Motor neuron (in vitro differentiated cells): ENCODE results near the gene WWTR1. TPM values are rescaled to one million over a fixed set of nuclear protein-coding genes. Genes with fewer than 3 reads are reported as not detected.

ENCODE experiments used
- ATAC-seq, 8 experiments: fragments of 200-7000 bp; cut with Tn5 transposase; replicated peaks in 6 of 8; 2 replicates each; pipeline ENCODE4 v1.8.0; 2021; ENCODE audit warnings: mild to moderate bottlenecking in 8 of 8, moderate library complexity in 8 of 8
- H3K27ac ChIP-seq, 2 donors: fragments of 250-450 bp; sonication (Bioruptor Pico); 2 replicates each; pipeline ENCODE4 v1.9.0; 2021; ENCODE audit warnings: antibody characterized with exemption in 2 of 2, mild to moderate bottlenecking in 2 of 2, moderate library complexity in 1 of 2
- H3K4me1 ChIP-seq, 2 donors: fragments of 250-450 bp; sonication (Bioruptor Pico); replicated peaks in 1 of 2; 2 replicates each; pipeline ENCODE4 v1.6.1; 2021; ENCODE audit warnings: antibody characterized with exemption in 2 of 2, mild to moderate bottlenecking in 2 of 2, moderate library complexity in 1 of 2
- H3K4me3 ChIP-seq, 5 donors: fragments of 250-450 bp; sonication (Bioruptor Pico); 2 replicates each; pipeline ENCODE4 v1.9.0; 2021; ENCODE audit warnings: antibody characterized with exemption in 5 of 5, mild to moderate bottlenecking in 5 of 5, moderate library complexity in 4 of 5
- WGBS, 10 experiments: fragments of 450-650 bp; shearing (Covaris generic); methylation state at CpG; one replicate each; pipeline ENCODE4 v1.0.0; 2022; 5-methylcytosine and 5-hydroxymethylcytosine counted together
- in situ Hi-C, 9 experiments: fragments of 400-800 bp; cut with MboI; loops; one replicate each; pipeline ENCODE4 v1.15.0; 2021; ENCODE audit warnings: low sequenced_read_pairs in 9 of 9, low pct_unique_long_range_greater_than_20kb in 2 of 9; ENCODE audit not compliant: unreplicated experiment in 9 of 9
- total RNA-seq, 8 experiments: library from RNA; unstranded; fragments of 300-600 nt; gene quantifications; 2 replicates each; pipeline versions ENCODE4 v1.2.3 to v1.2.4, GENCODE V29; 2022

The WWTR1 gene
- total RNA-seq, 8 experiments from 2014 or later, result 3.1 to 267 (median 29.7) TPM

GRCh38 chr3:149497966-149498670, 159.7 kb downstream of the WWTR1 start:
- 38 to 86% (median 62%) methylated on average over 1 to 4 of the region's 4 CpGs; no CpG with 5 or more reads in 2 of the 10 experiments for WGBS, 10 experiments
- Histone ChIP-seq H3K4me1 (no peaks in the 10 kb centered on the region), H3K27ac (no peak overlapping the region), H3K4me3 (no peak overlapping the region)
- in situ Hi-C loops, result loop anchor here in 2 of 9 experiments (25.0 kb wide), 2 partner anchors 111 to 536 kb away; partner anchors contain the start of gene TM4SF1 (in 1 of the 2)
- ATAC-seq, result no peak

- Histone ChIP-seq H3K27ac (no peak overlapping the region), H3K4me1 (no peaks in the 10 kb centered on the region), H3K4me3 (no peak overlapping the region)
- 67 to 100% (median 88%) methylated on average over 1 to 4 of the region's 4 CpGs; no CpG with 5 or more reads in 2 of the 10 experiments for WGBS, 10 experiments
- no peak for ATAC-seq
- in situ Hi-C loops, result loop anchor here in 2 of 9 experiments (25.0 kb wide), 2 partner anchors 110 to 535 kb away; partner anchors contain the start of gene TM4SF1 (in 1 of the 2)
Measured at GRCh38 chr3:149496891-149497290, 160.9 kb downstream of the WWTR1 start.

- H3K4me3 ChIP-seq, result no peak overlapping the region
- no peak overlapping the region for H3K27ac ChIP-seq
- H3K4me1 ChIP-seq, result no peaks in the 10 kb centered on the region
- in situ Hi-C loops, result loop anchor here in 2 of 9 experiments (25.0 kb wide), 2 partner anchors 108 to 533 kb away; partner anchors contain the start of gene TM4SF1 (in 1 of the 2)
- no peak for ATAC-seq
- WGBS, 10 experiments, result 0 to 100% (median 91%) methylated on average over 1 to 6 of the region's 6 CpGs
Measured at GRCh38 chr3:149495581-149496125, 162.2 kb downstream of the WWTR1 start.

GRCh38 chr3:149494759-149495580, 162.9 kb downstream of the WWTR1 start:
- WGBS, 10 experiments, result 52 to 100% (median 88%) methylated on average over 1 to 6 of the region's 6 CpGs
- Histone ChIP-seq H3K4me1 (no peaks in the 10 kb centered on the region), H3K4me3 (no peak overlapping the region), H3K27ac (no peak overlapping the region)
- in situ Hi-C loops, result loop anchor here in 2 of 9 experiments (25.0 kb wide), 2 partner anchors 108 to 533 kb away; partner anchors contain the start of gene TM4SF1 (in 1 of the 2)
- ATAC-seq, result peak in 3 of 8 experiments; percentile 46 to 58 (median 49)

GRCh38 chr3:149494022-149494758, 163.6 kb downstream of the WWTR1 start:
- H3K4me1 ChIP-seq, result no peaks in the 10 kb centered on the region
- H3K27ac ChIP-seq, result no peak overlapping the region
- 27 to 92% (median 53%) methylated on average over 2 to 9 of the region's 11 CpGs for WGBS, 10 experiments
- in situ Hi-C loops, result loop anchor here in 2 of 9 experiments (25.0 kb wide), 2 partner anchors 107 to 532 kb away; partner anchors contain the start of gene TM4SF1 (in 1 of the 2)
- no peak overlapping the region for H3K4me3 ChIP-seq
- ATAC-seq, result peak in 4 of 8 experiments; percentile 55 to 91 (median 85)

- H3K27ac ChIP-seq, result no peak overlapping the region
- ATAC-seq, result no peak
- no peak overlapping the region for H3K4me3 ChIP-seq
- in situ Hi-C loops, result loop anchor here in 2 of 9 experiments (25.0 kb wide), 2 partner anchors 106 to 531 kb away; partner anchors contain the start of gene TM4SF1 (in 1 of the 2)
- no peaks in the 10 kb centered on the region for H3K4me1 ChIP-seq
- WGBS, 10 experiments, result 57 to 93% (median 83%) methylated on average over 1 to 5 of the region's 8 CpGs; no CpG with 5 or more reads in 2 of the 10 experiments
Measured at GRCh38 chr3:149493315-149494021, 164.4 kb downstream of the WWTR1 start.

GRCh38 chr3:149490260-149490971, 167.4 kb downstream of the WWTR1 start:
- Histone ChIP-seq H3K4me1 (no peaks in the 10 kb centered on the region), H3K4me3 (no peak overlapping the region), H3K27ac (no peak overlapping the region)
- in situ Hi-C loops, result loop anchor here in 2 of 9 experiments (25.0 kb wide), 2 partner anchors 103 to 528 kb away; partner anchors contain the start of gene TM4SF1 (in 1 of the 2)
- no peak for ATAC-seq

GRCh38 chr3:149489060-149489690, 168.7 kb downstream of the WWTR1 start:
- Histone ChIP-seq H3K4me3 (no peak overlapping the region), H3K4me1 (no peaks in the 10 kb centered on the region), H3K27ac (no peak overlapping the region)
- in situ Hi-C loops, result loop anchor here in 3 of 9 experiments (10.0 to 25.0 kb wide), 4 partner anchors 94 to 527 kb away; partner anchors contain the start of gene TM4SF1 (in 1 of the 3)
- 17 to 100% (median 80%) methylated on average over 1 to 4 of the region's 6 CpGs; no CpG with 5 or more reads in 1 of the 10 experiments for WGBS, 10 experiments
- ATAC-seq, result peak in 3 of 8 experiments; percentile 20 to 69 (median 23)

GRCh38 chr3:149487598-149488197, 170.1 kb downstream of the WWTR1 start:
- in situ Hi-C loops, result loop anchor here in 3 of 9 experiments (10.0 to 25.0 kb wide), 4 partner anchors 93 to 525 kb away; partner anchors contain the start of gene TM4SF1 (in 1 of the 3)
- WGBS, 10 experiments, result 40 to 100% (median 72%) methylated on average over 1 to 4 of the region's 6 CpGs; no CpG with 5 or more reads in 1 of the 10 experiments
- peak in 1 of 8 experiments; percentile 40 for ATAC-seq
- Histone ChIP-seq H3K27ac (no peak overlapping the region), H3K4me1 (no peaks in the 10 kb centered on the region), H3K4me3 (no peak overlapping the region)

- no peak overlapping the region for H3K4me3 ChIP-seq
- 14 to 100% (median 84%) methylated on average over 1 to 5 of the region's 5 CpGs; no CpG with 5 or more reads in 1 of the 10 experiments for WGBS, 10 experiments
- H3K4me1 ChIP-seq, result no peaks in the 10 kb centered on the region
- in situ Hi-C loops, result loop anchor here in 3 of 9 experiments (10.0 to 25.0 kb wide), 4 partner anchors 92 to 524 kb away; partner anchors contain the start of gene TM4SF1 (in 1 of the 3)
- ATAC-seq, result no peak
- H3K27ac ChIP-seq, result no peak overlapping the region
Measured at GRCh38 chr3:149486726-149487125, 171.1 kb downstream of the WWTR1 start.
